Kidney capillary endothelial cell (primary cell): ENCODE measurements around the gene IGFLR1.
"Not testable (repeated sequence)": the region's sequence is repeated elsewhere in the genome, so short reads cannot be mapped to it uniquely, and the experiment has no call there.

Experiments used
- DNase-seq: peaks from one replicate; pipeline ENCODE4 v3.0.0-alpha.2; 2018; ENCODE audit warnings: low spot score

Gene IGFLR1

GRCh38 chr19:35777086-35777841, 35.0 kb upstream of the IGFLR1 start:
- no peak for DNase-seq

GRCh38 chr19:35776102-35776788, 34.0 kb upstream of the IGFLR1 start:
- DNase-seq, result no peak

GRCh38 chr19:35775298-35776101, 33.2 kb upstream of the IGFLR1 start, which contains the start of gene ARHGAP33:
Gene ARHGAP33, plus strand, starts transcription at chr19:35775564. Its CDS starts 95 bp downstream, at chr19:35775659.
- peak; percentile 97 for DNase-seq

- DNase-seq, result no peak
Observed at GRCh38 chr19:35775046-35775297, 32.7 kb upstream of the IGFLR1 start.

- no peak for DNase-seq
Observed at GRCh38 chr19:35774274-35775045, 32.2 kb upstream of the IGFLR1 start.

- DNase-seq, result no peak
Observed at GRCh38 chr19:35773020-35773806, 31.0 kb upstream of the IGFLR1 start.

GRCh38 chr19:35772362-35772761, 30.1 kb upstream of the IGFLR1 start:
- DNase-seq, result not testable (repeated sequence)

GRCh38 chr19:35768082-35768421, 25.8 kb upstream of the IGFLR1 start:
- DNase-seq, result no peak

- DNase-seq, result no peak
Observed at GRCh38 chr19:35767288-35768081, 25.2 kb upstream of the IGFLR1 start.

- no peak for DNase-seq
Observed at GRCh38 chr19:35766571-35767104, 24.4 kb upstream of the IGFLR1 start.

- no peak for DNase-seq
Observed at GRCh38 chr19:35764432-35765315, 22.4 kb upstream of the IGFLR1 start.

GRCh38 chr19:35760711-35761349, 18.6 kb upstream of the IGFLR1 start:
- DNase-seq, result no peak

- no peak for DNase-seq
Observed at GRCh38 chr19:35759697-35760096, 17.4 kb upstream of the IGFLR1 start.

GRCh38 chr19:35757749-35758608, 15.7 kb upstream of the IGFLR1 start, which contains the start of gene PROSER3:
Gene PROSER3, plus strand, starts transcription at chr19:35758176. Its CDS starts 40 bp downstream, at chr19:35758216.
- DNase-seq, result peak; percentile 99

GRCh38 chr19:35757231-35757748, 15.0 kb upstream of the IGFLR1 start:
- peak; percentile 58 for DNase-seq

- DNase-seq, result no peak
Observed at GRCh38 chr19:35756377-35757230, 14.4 kb upstream of the IGFLR1 start, which contains the start of gene HSPB6. Gene HSPB6, minus strand, starts transcription at chr19:35757029. Its CDS starts 21 bp downstream, at chr19:35757008.
